Esophagus muscularis mucosa (tissue), 4 donors: ENCODE data around the gene GDF2.

ENCODE experiments used
- CTCF ChIP-seq, 3 experiments: fragments of 200-600 bp in 2 of 3; fragments of 450-650 bp in 1 of 3; sonication (generic) in 2 of 3; IDR thresholded peaks; one replicate each; pipeline ENCODE4 v1.5.1; 2017 to 2019; ENCODE audit warnings: antibody characterized with exemption in 3 of 3, mild to moderate bottlenecking in 2 of 3, moderate library complexity in 1 of 3
- EP300 ChIP-seq: sonication (generic); formaldehyde crosslinking; IDR thresholded peaks from one replicate; pipeline ENCODE4 v1.6.1; 2017; ENCODE audit warnings: antibody characterized with exemption
- POLR2AphosphoS5 ChIP-seq, 2 donors: sonication (generic); formaldehyde crosslinking; IDR thresholded peaks; one replicate each; pipeline ENCODE4 v1.6.1; 2017; ENCODE audit warnings: antibody characterized with exemption in 2 of 2

- TF ChIP-seq EP300 = no peak
- TF ChIP-seq POLR2AphosphoS5 (IDR thresholded peaks at IDR 0.05) = no peak
- no peak for TF ChIP-seq CTCF (IDR thresholded peaks at IDR 0.05)
These were observed 43.4 kb downstream of the GDF2 start for GRCh38 chr10:47365431-47366180.
